RPMI8226 (cell line): ENCODE measurements around the gene GPC6.

Experiments
- DNase-seq: peaks from one replicate; pipeline ENCODE4 v3.0.0-alpha.2; 2015

The GPC6 gene

DNA sequence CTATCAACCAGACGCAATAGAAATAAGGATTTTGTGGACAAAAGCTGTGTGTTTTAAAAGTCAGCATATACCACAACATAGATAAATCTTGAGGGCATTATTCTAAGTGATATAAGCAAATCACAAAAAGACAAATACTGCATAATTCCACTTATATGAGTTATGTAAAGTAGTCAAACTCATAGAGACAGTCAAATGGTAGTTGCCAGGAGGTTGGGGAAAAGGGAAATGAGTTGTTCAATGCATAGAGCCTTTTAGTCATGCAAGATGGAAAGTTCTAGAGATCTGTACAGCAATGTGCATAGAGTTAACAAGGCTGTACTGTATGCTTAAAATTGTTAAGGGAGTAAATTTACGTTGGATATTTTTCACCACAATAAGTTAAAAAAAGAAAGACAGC is 1008.1 kb downstream of the GPC6 start:
- DNase-seq, result no peak

GRCh38 chr13:94236132-94236531 is 1009.5 kb downstream of the GPC6 start:
- no peak for DNase-seq

- no peak for DNase-seq
These were observed 1010.3 kb downstream of the GPC6 start for GRCh38 chr13:94236872-94237271.

DNA sequence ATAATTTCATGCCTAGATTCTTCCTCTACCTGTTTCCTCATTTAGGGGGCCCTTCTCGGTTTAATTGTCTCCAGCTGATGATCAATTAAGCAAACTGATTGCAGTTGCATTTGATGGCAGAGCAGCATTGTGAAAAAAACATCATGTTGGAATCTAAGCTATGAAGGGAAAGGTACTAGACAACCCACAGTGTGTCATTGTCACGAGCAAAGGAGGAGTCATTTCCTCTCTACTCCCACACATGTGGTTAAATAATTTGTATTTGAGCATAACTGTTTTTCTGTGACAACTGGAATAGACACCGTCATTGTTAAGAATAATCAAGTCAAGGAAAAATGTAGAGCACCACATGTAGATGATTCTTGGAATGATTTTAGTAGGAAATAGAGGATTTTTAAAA is 1012.5 kb downstream of the GPC6 start:
- DNase-seq, result no peak

- DNase-seq, result no peak
These were observed 1015.9 kb downstream of the GPC6 start for GRCh38 chr13:94242554-94242953.

GRCh38 chr13:94243551-94243950 is 1016.9 kb downstream of the GPC6 start:
- DNase-seq, result no peak

- no peak for DNase-seq
These were observed 1019.9 kb downstream of the GPC6 start for GRCh38 chr13:94246495-94246894.

DNA sequence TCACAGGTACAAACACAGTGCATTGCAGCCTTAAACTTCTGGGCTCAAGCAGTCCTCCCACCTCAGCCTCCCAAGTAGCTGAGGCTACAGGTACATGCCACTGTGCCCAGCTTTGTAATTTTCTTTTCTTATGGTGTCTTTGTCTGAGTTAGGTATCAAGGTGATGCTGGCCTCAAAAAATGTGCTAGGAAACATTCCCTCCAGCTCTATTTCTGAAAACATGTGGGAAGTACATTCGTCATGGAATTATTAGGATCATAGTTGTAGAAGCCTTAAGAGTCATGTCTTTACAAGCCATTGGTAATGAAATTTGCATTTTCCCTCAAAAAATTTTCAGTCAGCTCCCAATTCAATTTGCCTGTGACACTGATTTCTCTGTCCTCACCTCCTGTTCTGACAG is 1021.3 kb downstream of the GPC6 start:
- DNase-seq, result no peak

DNA sequence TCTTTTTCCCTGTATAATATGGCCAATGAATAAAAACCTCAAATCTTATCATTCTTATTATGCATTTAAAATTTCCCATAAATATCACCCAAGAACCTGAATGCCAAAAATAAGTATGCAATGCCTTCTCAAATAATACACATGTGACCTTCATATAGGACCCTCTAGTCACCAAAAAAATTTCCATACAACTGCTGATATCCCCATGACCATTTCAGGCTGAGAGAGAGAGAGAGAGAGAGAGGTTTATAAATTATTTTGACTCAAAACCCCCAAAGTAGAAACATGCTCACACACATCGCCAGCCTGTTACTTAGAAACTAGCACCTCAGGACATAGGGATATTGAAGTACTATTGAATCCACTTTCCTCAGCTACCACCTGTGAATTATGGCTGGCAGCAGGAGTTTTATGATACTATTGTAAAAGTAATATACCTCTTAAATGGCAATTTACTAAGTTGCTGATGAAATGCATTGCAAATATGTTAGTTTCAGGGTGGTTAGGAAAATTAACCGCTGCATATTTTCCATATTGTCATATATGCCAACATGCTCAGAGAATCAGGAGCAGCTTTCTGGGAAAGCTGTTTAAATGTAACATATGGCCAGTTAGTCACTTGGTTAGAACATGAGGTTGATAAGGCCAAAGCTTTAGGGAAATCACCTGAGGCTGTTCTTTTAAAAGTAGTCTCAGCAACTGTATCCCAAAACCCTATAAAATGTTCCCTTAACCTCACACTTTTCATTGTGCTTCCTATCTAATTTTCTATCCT is 1022.0 kb downstream of the GPC6 start:
- no peak for DNase-seq

DNA sequence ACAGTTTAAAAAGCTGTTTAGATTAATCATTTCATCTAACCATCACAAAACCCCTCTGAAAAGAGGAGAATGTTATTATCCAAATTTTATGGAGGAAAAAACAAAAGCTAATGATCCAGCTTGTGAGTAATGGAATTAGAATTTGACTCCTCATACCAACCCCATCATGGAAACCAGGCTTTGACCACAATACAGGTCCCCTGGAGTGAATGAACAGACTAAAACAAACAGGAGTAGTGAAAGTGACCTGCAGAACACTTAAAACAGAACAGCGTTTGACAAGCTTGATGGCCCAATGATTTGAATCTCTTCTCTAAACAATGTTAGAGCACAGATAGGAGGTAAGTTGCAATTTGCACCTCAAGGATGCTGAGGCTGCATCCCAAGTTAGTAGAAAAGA is 1022.9 kb downstream of the GPC6 start:
- DNase-seq, result no peak

GRCh38 chr13:94251831-94252608 is 1025.4 kb downstream of the GPC6 start:
- DNase-seq, result no peak

- DNase-seq, result no peak
These were observed 1028.1 kb downstream of the GPC6 start for GRCh38 chr13:94254737-94255136.

- no peak for DNase-seq
These were observed 1030.1 kb downstream of the GPC6 start for GRCh38 chr13:94256721-94257120.

GRCh38 chr13:94259984-94260383 is 1033.4 kb downstream of the GPC6 start:
- no peak for DNase-seq

GRCh38 chr13:94261163-94261562 is 1034.6 kb downstream of the GPC6 start:
- DNase-seq, result no peak

DNA sequence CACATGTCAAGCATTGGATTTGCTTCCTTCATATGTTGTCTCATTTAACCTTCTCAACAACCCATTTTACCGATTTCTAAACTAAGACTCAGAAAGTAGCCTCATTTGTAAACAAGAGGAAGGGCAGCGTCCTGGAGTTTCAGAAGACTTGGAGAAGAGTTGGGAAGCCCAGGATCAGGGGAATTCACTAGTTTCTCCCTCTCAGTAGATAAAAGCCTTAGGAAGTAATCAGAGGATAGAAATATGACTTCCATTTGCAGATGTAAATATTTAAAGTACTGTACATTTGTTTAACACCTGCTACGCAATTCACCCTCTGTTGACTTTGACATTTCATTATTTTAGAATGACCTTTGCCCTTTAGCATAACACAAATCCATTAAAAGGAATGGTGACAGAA is 1036.4 kb downstream of the GPC6 start:
- no peak for DNase-seq

DNA sequence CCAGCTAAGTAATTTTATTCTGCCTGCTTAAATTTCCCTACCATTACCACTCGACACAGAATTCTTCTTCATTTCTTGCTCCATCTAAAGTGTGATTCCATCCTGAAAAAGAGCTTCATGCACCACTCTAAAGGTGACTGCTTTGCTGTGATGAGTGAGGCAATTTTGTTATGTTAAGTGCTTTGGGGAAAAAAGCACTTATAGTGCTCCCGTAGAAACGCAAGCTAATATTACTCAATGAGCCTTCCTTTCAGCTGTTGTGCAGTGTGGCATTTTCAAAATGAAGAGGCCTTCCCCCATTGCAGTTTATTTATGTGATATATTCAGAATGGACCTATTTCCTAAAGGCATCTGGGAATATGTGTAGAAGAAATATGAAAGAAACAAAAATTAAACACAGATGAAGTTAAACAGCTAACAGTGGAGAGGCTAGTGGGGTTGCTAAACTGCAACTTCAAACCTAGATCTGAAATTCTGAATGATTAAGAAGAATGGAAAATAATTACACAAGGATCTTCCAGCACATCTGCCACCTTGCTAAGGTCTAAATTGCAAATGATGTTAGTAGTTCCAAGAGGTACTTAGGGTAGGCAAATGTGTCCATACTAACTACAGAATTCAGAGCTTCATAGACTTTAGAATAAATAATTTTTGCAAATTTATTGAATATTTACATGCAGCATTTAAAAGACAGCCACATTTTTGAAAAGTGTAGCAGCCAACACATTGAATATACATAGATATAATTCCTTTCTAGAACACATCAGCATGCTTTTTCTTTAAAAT is 1041.2 kb downstream of the GPC6 start:
- DNase-seq, result no peak

DNA sequence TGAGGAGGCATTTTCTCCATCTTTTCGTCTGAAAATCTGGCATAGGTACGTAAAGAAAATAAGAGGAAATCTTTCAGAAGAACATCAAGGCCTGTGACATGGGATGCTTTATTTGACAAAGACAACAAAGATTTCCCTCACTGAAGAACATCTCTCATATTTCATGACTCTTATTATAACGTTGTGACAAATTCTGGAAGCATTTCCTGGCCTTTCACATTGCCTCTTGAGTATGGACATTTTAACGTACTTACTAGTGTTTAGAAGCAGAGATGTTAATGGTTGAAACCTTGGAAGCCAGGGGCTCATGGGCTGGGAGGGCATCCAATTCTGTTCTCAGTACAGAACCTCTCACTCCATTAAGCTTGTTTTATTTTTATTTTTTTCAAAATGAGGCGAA is 1042.1 kb downstream of the GPC6 start:
- DNase-seq, result no peak

- no peak for DNase-seq
These were observed 1043.0 kb downstream of the GPC6 start for GRCh38 chr13:94269557-94269956.

- DNase-seq, result peak; percentile 6
These were observed 1043.9 kb downstream of the GPC6 start for GRCh38 chr13:94270556-94270955.

DNA sequence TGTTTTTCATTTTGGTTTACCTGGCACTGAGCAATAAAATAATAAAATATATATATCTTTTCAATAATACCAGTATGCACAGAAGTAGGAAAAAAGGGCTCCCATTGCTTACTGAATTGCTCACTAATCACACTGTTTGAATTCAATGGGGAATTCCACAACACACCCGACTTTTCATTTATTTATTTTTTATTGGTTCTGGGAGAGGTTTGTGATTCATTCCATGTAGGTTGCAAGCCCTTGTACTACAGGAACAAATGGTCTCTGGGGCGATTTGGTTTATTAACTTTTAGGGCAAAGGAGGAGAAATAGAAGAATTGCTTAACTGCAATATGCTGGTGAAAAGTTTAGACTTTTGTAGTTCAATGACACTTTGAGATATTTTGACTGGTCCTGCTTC is 1045.4 kb downstream of the GPC6 start:
- no peak for DNase-seq

DNA sequence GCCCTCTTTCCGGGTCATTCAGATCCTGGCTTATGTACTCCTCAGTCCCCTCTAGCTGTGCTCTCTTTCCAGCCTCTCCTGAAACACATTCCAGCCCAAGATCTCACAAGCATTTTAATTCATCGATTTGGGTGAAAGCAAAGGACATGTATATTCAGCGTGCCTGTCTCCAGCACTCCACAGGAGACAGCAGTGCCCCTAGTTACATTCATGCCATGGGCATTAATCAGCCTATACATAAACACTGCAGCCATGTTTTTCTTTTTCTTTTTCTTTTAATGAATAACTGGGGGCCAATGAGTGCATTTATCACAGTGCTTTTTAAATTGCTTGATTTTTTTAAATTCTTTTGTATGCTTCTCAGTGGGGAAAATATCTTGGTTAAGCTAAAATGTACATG is 1053.7 kb downstream of the GPC6 start:
- DNase-seq, result no peak

DNA sequence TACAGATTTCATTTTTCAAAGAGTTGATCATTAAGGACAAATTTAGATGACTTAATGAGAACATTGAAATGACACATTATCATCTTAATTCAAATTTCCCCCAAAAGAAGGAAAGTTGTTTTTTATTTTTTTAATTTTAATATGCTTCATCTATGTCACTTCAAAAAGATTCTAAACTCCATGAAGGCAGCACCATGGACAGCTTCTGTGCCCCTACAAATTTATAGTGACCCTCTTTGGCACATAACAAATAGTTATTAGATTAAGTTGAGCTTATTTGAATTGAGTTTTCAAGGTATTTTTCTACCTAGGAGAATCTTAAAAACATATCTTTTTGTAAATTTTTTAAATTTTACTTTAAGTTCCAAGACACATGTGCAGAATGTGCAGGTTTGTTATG is 1054.2 kb downstream of the GPC6 start:
- DNase-seq, result no peak

- DNase-seq, result no peak
These were observed 1060.0 kb downstream of the GPC6 start for GRCh38 chr13:94286581-94286980.
